ENCODE results near the gene TSPAN32.

Gene TSPAN32

GRCh38 chr11:2264366-2265053 is 37.3 kb upstream of the TSPAN32 start:
- H3K36me3 ChIP-seq (replicated peaks in 1 of 2; ENCODE audit: control insufficient read depth in 2 of 2, insufficient read depth in 2 of 2, low read length in 2 of 2) = no peaks in the 10 kb centered on the region
- no peak overlapping the region for H3K18ac ChIP-seq (ENCODE audit: low read length)
- DNase-seq (ENCODE audit: low spot score) = no peak
- no peak overlapping the region for H3K4me2 ChIP-seq (ENCODE audit: insufficient read depth, low read length, poor library complexity, severe bottlenecking)
- no peak overlapping the region for H2AFZ ChIP-seq (ENCODE audit: low read length)
- H3K27me3 ChIP-seq (ENCODE audit: control insufficient read depth in 3 of 3, insufficient read depth in 3 of 3, low read depth in 1 of 3, low read length in 3 of 3) = peaks cover 16 to 65% (median 32%) of the 10 kb centered on the region in 3 experiments
- H3K4me1 ChIP-seq (ENCODE audit: control insufficient read depth in 2 of 2, insufficient read depth in 1 of 2, low read depth in 1 of 2, low read length in 2 of 2) = peaks cover 0 to 8% of the 10 kb centered on the region in 2 donors
- no peak overlapping the region for H4K91ac ChIP-seq (ENCODE audit: low read depth, low read length, poor library complexity)
- no peak overlapping the region for H3K27ac ChIP-seq (replicated peaks; ENCODE audit: low read length)
- H3K79me1 ChIP-seq (ENCODE audit: low read depth, low read length) = peaks cover 4% of the 10 kb centered on the region
- no peak overlapping the region for H4K8ac ChIP-seq (ENCODE audit: low read depth, low read length)
- H2BK12ac ChIP-seq (ENCODE audit: low read length) = no peak overlapping the region
- H2BK5ac ChIP-seq (ENCODE audit: low read length) = no peak overlapping the region
- no CpG with 5 or more reads among the region's 22 CpGs for WGBS, 2 donors (ENCODE audit: extremely low coverage in 2 of 2, insufficient read length in 2 of 2, insufficient replicate concordance in 1 of 2)
- no peak overlapping the region for H2BK15ac ChIP-seq (ENCODE audit: low read length)
- H2AK5ac ChIP-seq (ENCODE audit: low read depth, low read length) = no peak overlapping the region
- H3K4me3 ChIP-seq (ENCODE audit: low read length in 2 of 2) = peak overlapping the region in 1 of 2 donors; percentile 44
- no peak overlapping the region for H3K4ac ChIP-seq (ENCODE audit: low read length)
- H2BK120ac ChIP-seq (ENCODE audit: low read depth, low read length) = no peak overlapping the region
- H3K14ac ChIP-seq (ENCODE audit: low read length) = no peak overlapping the region
- H3K23ac ChIP-seq (ENCODE audit: low read depth, low read length, poor library complexity) = no peak overlapping the region
- no peaks in the 10 kb centered on the region for H3K9me3 ChIP-seq (replicated peaks in 1 of 2; ENCODE audit: control insufficient read depth in 2 of 2, insufficient read depth in 1 of 2, low read depth in 1 of 2, low read length in 2 of 2)
- no peak overlapping the region for H3K9ac ChIP-seq (ENCODE audit: low read depth, low read length, poor library complexity)

- no peak for DNase-seq (ENCODE audit: low spot score)
- peaks cover 0 to 12% of the 10 kb centered on the region in 2 donors for H3K4me1 ChIP-seq (ENCODE audit: control insufficient read depth in 2 of 2, insufficient read depth in 1 of 2, low read depth in 1 of 2, low read length in 2 of 2)
- no peak overlapping the region for H2AK5ac ChIP-seq (ENCODE audit: low read depth, low read length)
- no peak overlapping the region for H3K18ac ChIP-seq (ENCODE audit: low read length)
- H4K91ac ChIP-seq (ENCODE audit: low read depth, low read length, poor library complexity) = no peak overlapping the region
- no peak overlapping the region for H2BK15ac ChIP-seq (ENCODE audit: low read length)
- H2AFZ ChIP-seq (ENCODE audit: low read length) = no peak overlapping the region
- H3K4me3 ChIP-seq (ENCODE audit: low read length in 2 of 2) = no peak overlapping the region
- WGBS, 2 donors (ENCODE audit: extremely low coverage in 2 of 2, insufficient read length in 2 of 2, insufficient replicate concordance in 1 of 2) = no CpG with 5 or more reads among the region's 2 CpGs
- no peak overlapping the region for H2BK12ac ChIP-seq (ENCODE audit: low read length)
- H3K14ac ChIP-seq (ENCODE audit: low read length) = no peak overlapping the region
- H2BK120ac ChIP-seq (ENCODE audit: low read depth, low read length) = no peak overlapping the region
- no peak overlapping the region for H2BK5ac ChIP-seq (ENCODE audit: low read length)
- H3K27ac ChIP-seq (replicated peaks; ENCODE audit: low read length) = no peak overlapping the region
- no peak overlapping the region for H3K23ac ChIP-seq (ENCODE audit: low read depth, low read length, poor library complexity)
- no peak overlapping the region for H3K4me2 ChIP-seq (ENCODE audit: insufficient read depth, low read length, poor library complexity, severe bottlenecking)
- no peak overlapping the region for H4K8ac ChIP-seq (ENCODE audit: low read depth, low read length)
- no peak overlapping the region for H3K4ac ChIP-seq (ENCODE audit: low read length)
- peaks cover 4% of the 10 kb centered on the region for H3K79me1 ChIP-seq (ENCODE audit: low read depth, low read length)
- no peaks in the 10 kb centered on the region for H3K9me3 ChIP-seq (replicated peaks in 1 of 2; ENCODE audit: control insufficient read depth in 2 of 2, insufficient read depth in 1 of 2, low read depth in 1 of 2, low read length in 2 of 2)
- peaks cover 24 to 74% (median 41%) of the 10 kb centered on the region in 3 experiments for H3K27me3 ChIP-seq (ENCODE audit: control insufficient read depth in 3 of 3, insufficient read depth in 3 of 3, low read depth in 1 of 3, low read length in 3 of 3)
- H3K36me3 ChIP-seq (replicated peaks in 1 of 2; ENCODE audit: control insufficient read depth in 2 of 2, insufficient read depth in 2 of 2, low read length in 2 of 2) = no peaks in the 10 kb centered on the region
- no peak overlapping the region for H3K9ac ChIP-seq (ENCODE audit: low read depth, low read length, poor library complexity)
Measured at GRCh38 chr11:2265396-2265795, 36.4 kb upstream of the TSPAN32 start.

- Histone ChIP-seq H2BK5ac (ENCODE audit: low read length) (no peak overlapping the region), H3K27ac (replicated peaks; ENCODE audit: low read length) (no peak overlapping the region), H3K4me1 (ENCODE audit: control insufficient read depth in 2 of 2, insufficient read depth in 1 of 2, low read depth in 1 of 2, low read length in 2 of 2) (peaks cover 0 to 12% of the 10 kb centered on the region in 2 donors), H3K4me3 (ENCODE audit: low read length in 2 of 2) (no peak overlapping the region), H3K23ac (ENCODE audit: low read depth, low read length, poor library complexity) (no peak overlapping the region), H4K91ac (ENCODE audit: low read depth, low read length, poor library complexity) (no peak overlapping the region), H4K8ac (ENCODE audit: low read depth, low read length) (no peak overlapping the region), H3K9ac (ENCODE audit: low read depth, low read length, poor library complexity) (no peak overlapping the region), H3K4me2 (ENCODE audit: insufficient read depth, low read length, poor library complexity, severe bottlenecking) (no peak overlapping the region), H2AFZ (ENCODE audit: low read length) (no peak overlapping the region), H3K4ac (ENCODE audit: low read length) (no peak overlapping the region), H3K9me3 (replicated peaks in 1 of 2; ENCODE audit: control insufficient read depth in 2 of 2, insufficient read depth in 1 of 2, low read depth in 1 of 2, low read length in 2 of 2) (no peaks in the 10 kb centered on the region), H3K18ac (ENCODE audit: low read length) (no peak overlapping the region), H2AK5ac (ENCODE audit: low read depth, low read length) (no peak overlapping the region), H3K36me3 (replicated peaks in 1 of 2; ENCODE audit: control insufficient read depth in 2 of 2, insufficient read depth in 2 of 2, low read length in 2 of 2) (no peaks in the 10 kb centered on the region), H3K14ac (ENCODE audit: low read length) (no peak overlapping the region), H2BK120ac (ENCODE audit: low read depth, low read length) (no peak overlapping the region), H3K79me1 (ENCODE audit: low read depth, low read length) (peaks cover 4% of the 10 kb centered on the region), H2BK12ac (ENCODE audit: low read length) (no peak overlapping the region), H2BK15ac (ENCODE audit: low read length) (no peak overlapping the region), H3K27me3 (ENCODE audit: control insufficient read depth in 3 of 3, insufficient read depth in 3 of 3, low read depth in 1 of 3, low read length in 3 of 3) (peaks cover 30 to 80% (median 48%) of the 10 kb centered on the region in 3 experiments)
- no peak for DNase-seq (ENCODE audit: low spot score)
- WGBS, 2 donors (ENCODE audit: extremely low coverage in 2 of 2, insufficient read length in 2 of 2, insufficient replicate concordance in 1 of 2) = no CpG with 5 or more reads among the region's 24 CpGs
Measured at GRCh38 chr11:2265854-2266585, 35.8 kb upstream of the TSPAN32 start.

- Histone ChIP-seq H3K9ac (ENCODE audit: low read depth, low read length, poor library complexity) (no peak overlapping the region), H4K8ac (ENCODE audit: low read depth, low read length) (no peak overlapping the region), H3K4me1 (ENCODE audit: control insufficient read depth in 2 of 2, insufficient read depth in 1 of 2, low read depth in 1 of 2, low read length in 2 of 2) (peaks cover 0 to 12% of the 10 kb centered on the region in 2 donors), H3K23ac (ENCODE audit: low read depth, low read length, poor library complexity) (no peak overlapping the region), H3K9me3 (replicated peaks in 1 of 2; ENCODE audit: control insufficient read depth in 2 of 2, insufficient read depth in 1 of 2, low read depth in 1 of 2, low read length in 2 of 2) (no peaks in the 10 kb centered on the region), H3K79me1 (ENCODE audit: low read depth, low read length) (peaks cover 4% of the 10 kb centered on the region), H3K4me2 (ENCODE audit: insufficient read depth, low read length, poor library complexity, severe bottlenecking) (no peak overlapping the region), H3K27ac (replicated peaks; ENCODE audit: low read length) (no peak overlapping the region), H2BK15ac (ENCODE audit: low read length) (no peak overlapping the region), H4K91ac (ENCODE audit: low read depth, low read length, poor library complexity) (no peak overlapping the region), H3K4ac (ENCODE audit: low read length) (no peak overlapping the region), H3K27me3 (ENCODE audit: control insufficient read depth in 3 of 3, insufficient read depth in 3 of 3, low read depth in 1 of 3, low read length in 3 of 3) (peaks cover 37 to 86% (median 55%) of the 10 kb centered on the region in 3 experiments), H2BK5ac (ENCODE audit: low read length) (no peak overlapping the region), H2AFZ (ENCODE audit: low read length) (no peak overlapping the region), H2BK12ac (ENCODE audit: low read length) (no peak overlapping the region), H2AK5ac (ENCODE audit: low read depth, low read length) (peak overlapping the region; percentile 78), H3K36me3 (replicated peaks in 1 of 2; ENCODE audit: control insufficient read depth in 2 of 2, insufficient read depth in 2 of 2, low read length in 2 of 2) (no peaks in the 10 kb centered on the region), H3K14ac (ENCODE audit: low read length) (no peak overlapping the region), H3K18ac (ENCODE audit: low read length) (peak overlapping the region; percentile 81), H2BK120ac (ENCODE audit: low read depth, low read length) (no peak overlapping the region), H3K4me3 (ENCODE audit: low read length in 2 of 2) (no peak overlapping the region)
- no peak for DNase-seq (ENCODE audit: low spot score)
- no CpG with 5 or more reads among the region's 26 CpGs for WGBS, 2 donors (ENCODE audit: extremely low coverage in 2 of 2, insufficient read length in 2 of 2, insufficient replicate concordance in 1 of 2)
Measured at GRCh38 chr11:2266586-2267305, 35.1 kb upstream of the TSPAN32 start.
